OCI-LY1 (cell line): ENCODE results near the gene OR52J3.

Experiments
- H2AFZ ChIP-seq: fragments of 200-600 bp; sonication (generic), shearing (Covaris generic); 2 replicates; pipeline ENCODE4 v1.6.0; 2014; ENCODE audit warnings: antibody characterized with exemption, mild to moderate bottlenecking, low read length
- H3F3A ChIP-seq: fragments of 200-600 bp; sonication (generic), shearing (Covaris generic); 2 replicates; pipeline ENCODE4 v1.6.0; 2014; ENCODE audit warnings: mild to moderate bottlenecking, antibody characterized with exemption, low read length, moderate library complexity; ENCODE audit not compliant: insufficient read depth
- H3K27ac ChIP-seq: fragments of 200-600 bp; sonication (generic); 2 replicates; pipeline ENCODE4 v1.5.1; 2014; ENCODE audit warnings: low read length, mixed run types, mild to moderate bottlenecking, low read depth; ENCODE audit not compliant: poor library complexity, severe bottlenecking
- H3K27me3 ChIP-seq: fragments of 200-600 bp; sonication (generic); 2 replicates; pipeline ENCODE4 v1.6.0; 2014; ENCODE audit warnings: antibody characterized with exemption, mild to moderate bottlenecking, low read length, moderate library complexity; ENCODE audit not compliant: insufficient read depth
- H3K36me3 ChIP-seq: fragments of 200-600 bp; sonication (generic); 2 replicates; pipeline ENCODE4 v1.6.1; 2014; ENCODE audit warnings: mild to moderate bottlenecking, antibody characterized with exemption, low read length, moderate library complexity, mixed read lengths; ENCODE audit not compliant: insufficient read depth
- H3K4me1 ChIP-seq: fragments of 200-600 bp; sonication (generic); 2 replicates; pipeline ENCODE4 v1.5.1; 2014; ENCODE audit warnings: mild to moderate bottlenecking, low read length, moderate library complexity; ENCODE audit not compliant: insufficient read depth, severe bottlenecking
- H3K4me2 ChIP-seq: fragments of 200-600 bp; sonication (generic), shearing (Covaris generic); 2 replicates; pipeline ENCODE4 v1.6.1; 2014; ENCODE audit warnings: low read length
- H3K4me3 ChIP-seq: fragments of 200-600 bp; sonication (generic); 2 replicates; pipeline ENCODE4 v1.5.1; 2014; ENCODE audit warnings: low read length, low read depth, mild to moderate bottlenecking, mixed read lengths; ENCODE audit not compliant: poor library complexity, severe bottlenecking
- H3K79me2 ChIP-seq: fragments of 200-600 bp; shearing (Covaris generic); 2 replicates; pipeline ENCODE4 v1.6.1; 2016; ENCODE audit warnings: mixed run types, low read length, mixed read lengths; ENCODE audit not compliant: insufficient read depth
- H3K9ac ChIP-seq: fragments of 200-600 bp; sonication (generic), shearing (Covaris generic); 2 replicates; pipeline ENCODE4 v1.6.1; 2014; ENCODE audit warnings: mild to moderate bottlenecking, low read length, mixed read lengths
- H3K9me2 ChIP-seq: fragments of 200-600 bp; sonication (generic), shearing (Covaris generic); 2 replicates; pipeline ENCODE4 v1.6.1; 2014; ENCODE audit warnings: low read depth, mild to moderate bottlenecking, low read length, mixed read lengths
- H3K9me3 ChIP-seq: fragments of 200-600 bp; shearing (Covaris generic); 2 replicates; pipeline ENCODE4 v1.6.1; 2014; ENCODE audit warnings: low read length, mixed read lengths
- H4K20me1 ChIP-seq: fragments of 200-600 bp; sonication (generic), shearing (Covaris generic); 2 replicates; pipeline ENCODE4 v1.6.0; 2016; ENCODE audit warnings: mild to moderate bottlenecking, low read length; ENCODE audit not compliant: insufficient read depth
- EZH2 ChIP-seq: fragments of 200-600 bp; sonication (generic), shearing (Covaris generic); IDR thresholded peaks from 2 replicates; pipeline ENCODE4 v1.8.0; 2017; ENCODE audit warnings: borderline replicate concordance, mixed run types, mild to moderate bottlenecking, antibody characterized with exemption, low read length, moderate library complexity, mixed read lengths
- TF ChIP-seq, protein P1 (sequence below): fragments of 200-600 bp; sonication (generic), shearing (Covaris generic); IDR thresholded peaks from 2 replicates; pipeline ENCODE4 v1.5.1; 2017; ENCODE audit warnings: mild to moderate bottlenecking, antibody characterized with exemption, low read length, moderate library complexity, mixed read lengths

OR52J3 gene

GRCh38 chr11:5092821-5093585 lies 46.7 kb downstream of the OR52J3 start:
- no peaks in the 10 kb centered on the region for H3K36me3 ChIP-seq
- H3F3A ChIP-seq = no peaks in the 10 kb centered on the region
- TF ChIP-seq, protein P1, sequence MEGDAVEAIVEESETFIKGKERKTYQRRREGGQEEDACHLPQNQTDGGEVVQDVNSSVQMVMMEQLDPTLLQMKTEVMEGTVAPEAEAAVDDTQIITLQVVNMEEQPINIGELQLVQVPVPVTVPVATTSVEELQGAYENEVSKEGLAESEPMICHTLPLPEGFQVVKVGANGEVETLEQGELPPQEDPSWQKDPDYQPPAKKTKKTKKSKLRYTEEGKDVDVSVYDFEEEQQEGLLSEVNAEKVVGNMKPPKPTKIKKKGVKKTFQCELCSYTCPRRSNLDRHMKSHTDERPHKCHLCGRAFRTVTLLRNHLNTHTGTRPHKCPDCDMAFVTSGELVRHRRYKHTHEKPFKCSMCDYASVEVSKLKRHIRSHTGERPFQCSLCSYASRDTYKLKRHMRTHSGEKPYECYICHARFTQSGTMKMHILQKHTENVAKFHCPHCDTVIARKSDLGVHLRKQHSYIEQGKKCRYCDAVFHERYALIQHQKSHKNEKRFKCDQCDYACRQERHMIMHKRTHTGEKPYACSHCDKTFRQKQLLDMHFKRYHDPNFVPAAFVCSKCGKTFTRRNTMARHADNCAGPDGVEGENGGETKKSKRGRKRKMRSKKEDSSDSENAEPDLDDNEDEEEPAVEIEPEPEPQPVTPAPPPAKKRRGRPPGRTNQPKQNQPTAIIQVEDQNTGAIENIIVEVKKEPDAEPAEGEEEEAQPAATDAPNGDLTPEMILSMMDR = no peak
- no peak for TF ChIP-seq EZH2
- H4K20me1 ChIP-seq = no peaks in the 10 kb centered on the region
- H3K9ac ChIP-seq = no peak overlapping the region
- H3K4me3 ChIP-seq = no peak overlapping the region
- H3K79me2 ChIP-seq = no peaks in the 10 kb centered on the region
- H3K4me1 ChIP-seq = no peaks in the 10 kb centered on the region
- H3K27me3 ChIP-seq = no peaks in the 10 kb centered on the region
- H3K9me2 ChIP-seq = no peaks in the 10 kb centered on the region
- no peak overlapping the region for H2AFZ ChIP-seq
- H3K27ac ChIP-seq = no peak overlapping the region
- no peaks in the 10 kb centered on the region for H3K9me3 ChIP-seq
- no peak overlapping the region for H3K4me2 ChIP-seq

DNA sequence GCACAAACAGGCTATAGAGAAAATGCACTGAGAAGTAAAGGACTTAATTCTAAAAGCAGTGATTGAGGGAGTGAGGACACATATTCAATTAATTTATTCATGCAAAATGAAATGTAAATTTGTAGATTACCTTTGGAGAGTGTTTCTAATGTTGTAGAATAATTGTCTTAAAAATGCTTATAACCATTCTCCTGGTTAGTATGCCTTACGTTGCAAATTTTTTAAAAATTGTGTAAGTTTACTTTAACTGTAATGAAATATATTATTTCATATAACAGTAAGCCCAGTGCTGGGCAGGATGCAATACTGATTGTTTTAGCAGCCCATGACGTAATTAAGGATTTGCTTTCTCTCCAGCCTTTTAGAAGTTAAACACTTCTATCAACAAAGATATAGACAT lies 49.7 kb downstream of the OR52J3 start:
- no peak for TF ChIP-seq EZH2
- TF ChIP-seq, protein P1 = no peak
- no peak overlapping the region for H2AFZ ChIP-seq

More for the DNA sequence above, 49.7 kb downstream of the OR52J3 start:
- Histone ChIP-seq H3K4me1 (no peaks in the 10 kb centered on the region), H3K27ac (no peak overlapping the region), H3K4me3 (no peak overlapping the region), H3F3A (no peaks in the 10 kb centered on the region), H3K4me2 (no peak overlapping the region), H3K9ac (no peak overlapping the region), H3K9me3 (no peaks in the 10 kb centered on the region), H3K9me2 (no peaks in the 10 kb centered on the region), H4K20me1 (no peaks in the 10 kb centered on the region), H3K79me2 (no peaks in the 10 kb centered on the region), H3K27me3 (no peaks in the 10 kb centered on the region), H3K36me3 (no peaks in the 10 kb centered on the region)
